Measurements from ENCODE around the gene MATCAP1. TPM values are rescaled to one million over a fixed set of nuclear protein-coding genes. Genes with fewer than 3 reads are reported as not detected.

MATCAP1 gene
- total RNA-seq = 9.8 and 12.4 TPM in 2 replicates

DNA sequence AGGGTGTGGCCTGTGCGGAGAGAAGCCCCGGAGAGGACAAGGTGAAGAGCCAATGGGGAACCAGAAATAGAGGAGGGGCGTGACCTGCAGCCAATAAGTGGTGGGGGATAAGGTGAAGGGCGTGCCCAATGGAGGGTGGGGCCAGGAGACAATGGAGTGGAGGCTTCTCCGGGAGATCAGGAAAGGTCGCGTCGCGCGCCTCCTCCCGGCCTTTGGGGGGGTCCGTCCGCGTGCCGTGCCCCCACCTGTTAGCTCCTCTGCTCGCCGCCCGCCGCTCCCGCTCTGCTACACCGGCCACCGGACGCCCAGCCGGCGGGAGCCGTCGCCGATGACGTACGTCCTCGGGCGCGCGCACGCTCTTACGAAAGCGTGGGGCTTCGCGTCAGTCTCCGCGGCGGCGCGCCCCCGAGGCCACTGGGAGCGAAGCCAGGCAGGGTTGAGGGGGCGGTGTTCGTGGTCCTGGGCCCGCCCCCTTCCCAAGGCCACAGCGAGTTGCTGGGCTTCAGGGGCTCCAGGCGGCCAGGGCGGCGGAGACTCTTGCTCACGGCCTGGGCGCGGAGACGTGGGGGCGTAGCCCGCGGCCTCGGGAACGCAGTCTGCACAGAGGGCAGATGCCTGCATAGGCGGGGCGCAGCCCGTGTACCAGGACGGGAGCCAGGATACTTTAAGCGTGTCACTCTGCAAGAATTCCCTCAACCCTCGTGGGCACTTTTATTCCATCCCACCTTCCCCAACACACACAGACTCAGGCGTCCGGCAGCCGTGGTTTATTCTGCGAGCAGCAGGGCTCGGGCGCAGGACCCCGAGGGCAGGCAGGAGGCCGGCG is at the start of gene MATCAP1:
Gene MATCAP1, minus strand, starts transcription at position 337 of the 826 bp plus-strand sequence. CDS start 3,353 bp downstream, outside the sequence.

DNA sequence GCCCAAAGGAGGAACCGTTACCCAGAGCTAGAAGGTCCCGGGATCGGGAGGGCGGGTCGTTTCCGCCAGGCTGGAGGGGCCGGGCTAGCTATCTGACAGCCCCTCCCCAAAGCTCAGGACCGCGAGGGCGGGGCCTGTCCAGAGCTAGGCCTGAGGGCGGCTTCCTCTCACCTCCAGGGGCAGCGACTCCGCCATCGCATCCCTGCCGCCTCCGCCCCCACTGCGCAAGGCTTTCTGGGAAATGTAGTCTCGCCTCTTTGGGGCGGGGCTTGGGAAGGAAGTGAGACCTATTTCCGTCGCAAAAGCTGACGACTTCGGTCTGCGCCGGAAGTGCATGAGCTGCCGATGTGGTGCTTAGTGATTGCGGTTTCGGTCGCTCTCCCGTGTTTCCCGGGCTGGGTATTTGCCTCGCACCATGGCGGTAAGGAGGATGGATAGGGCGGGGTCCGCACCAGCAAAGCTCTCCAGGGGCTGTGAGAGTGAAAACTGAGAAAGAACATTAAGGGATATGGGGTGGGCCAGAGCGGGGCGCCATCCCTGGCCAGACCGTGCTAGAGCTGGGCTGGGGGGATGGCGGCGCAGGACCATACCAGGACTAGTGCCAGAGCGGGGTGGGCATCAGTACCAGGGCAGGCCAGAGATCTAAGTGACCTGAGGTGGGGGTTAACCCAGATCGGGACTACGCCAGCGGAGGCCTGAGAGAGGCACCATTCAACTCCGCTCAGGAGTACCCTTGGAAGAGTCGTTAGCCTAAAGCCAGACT is 43.2 kb upstream of the MATCAP1 start, which contains the start of gene TMEM208:
Gene TMEM208, plus strand, starts transcription at position 327 of the 763 bp plus-strand sequence. Its CDS starts 89 bp downstream, at position 416.

DNA sequence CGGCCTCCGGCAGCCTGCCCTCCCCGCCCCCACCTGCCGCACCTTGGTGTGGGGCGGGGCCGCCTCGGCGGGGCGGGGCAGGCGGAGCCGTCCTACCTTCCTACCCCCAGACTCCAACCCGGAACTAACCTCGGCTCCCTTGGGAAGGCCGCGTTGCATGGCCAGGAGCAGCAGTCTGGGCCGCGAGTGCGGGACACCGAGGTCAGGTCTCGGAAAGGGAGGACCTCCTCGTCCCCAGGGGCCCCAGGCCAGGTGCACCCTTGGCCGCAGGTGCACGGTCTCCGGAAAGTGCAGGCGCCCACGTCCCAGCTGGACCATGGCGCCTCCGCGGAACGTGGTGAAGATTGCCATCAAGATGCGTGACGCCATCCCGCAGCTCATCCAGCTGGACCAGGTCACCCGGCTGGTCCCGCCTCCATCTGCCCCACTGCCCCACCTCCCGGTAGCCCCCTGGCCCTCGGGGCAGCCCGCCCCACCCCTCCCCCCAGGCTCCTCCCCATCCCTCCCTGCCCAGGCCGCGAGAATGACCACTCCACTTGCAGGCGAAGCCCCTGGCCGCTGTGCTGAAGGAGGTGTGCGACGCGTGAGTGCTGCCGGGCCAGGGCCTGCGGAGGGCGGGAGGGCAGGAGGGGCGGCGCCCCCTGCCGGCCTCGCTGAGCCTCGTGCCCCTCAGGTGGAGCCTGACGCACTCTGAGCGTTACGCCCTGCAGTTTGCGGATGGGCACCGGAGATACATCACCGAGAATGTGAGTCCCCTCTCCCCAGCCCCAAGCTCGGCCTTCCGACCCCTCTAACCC is 15.4 kb upstream of the MATCAP1 start, which contains the start of gene ELMO3:
Gene ELMO3, plus strand, starts transcription at position 121 of the 797 bp plus-strand sequence. Its CDS starts 196 bp downstream, at position 317.

DNA sequence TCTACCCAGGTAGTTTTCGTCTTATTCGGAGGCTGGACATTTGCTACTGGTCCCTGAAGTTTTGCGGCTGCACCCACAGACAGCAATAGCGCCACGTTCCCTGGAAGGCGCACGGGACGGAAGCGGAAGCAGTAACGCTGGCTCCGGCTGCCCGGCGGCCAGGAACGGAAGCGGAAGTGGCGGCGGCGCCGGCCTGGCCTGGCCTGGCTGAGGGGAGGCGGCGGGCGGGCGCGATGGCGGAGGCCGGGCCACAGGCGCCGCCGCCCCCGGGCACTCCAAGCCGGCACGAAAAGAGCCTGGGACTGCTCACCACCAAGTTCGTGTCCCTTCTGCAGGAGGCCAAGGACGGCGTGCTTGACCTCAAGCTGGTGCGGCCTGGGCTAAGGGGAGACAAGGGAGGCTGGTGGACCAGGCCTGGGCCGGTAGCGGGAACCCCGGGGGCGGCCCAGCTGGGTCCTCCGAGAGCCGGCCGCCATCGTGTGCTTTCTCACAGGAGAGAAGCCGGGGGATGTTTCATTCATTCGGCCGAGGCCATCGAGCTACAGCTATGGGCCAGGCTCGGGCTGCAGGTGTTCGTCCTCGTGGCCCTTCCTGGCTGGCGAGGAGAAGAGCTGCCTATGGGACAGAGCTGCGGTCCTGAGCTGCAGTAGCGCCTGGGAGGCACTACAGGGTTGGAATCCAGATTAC is 8.4 kb upstream of the MATCAP1 start, which contains the start of gene E2F4:
Gene E2F4, plus strand, starts transcription at position 161 of the 687 bp plus-strand sequence. Its CDS starts 73 bp downstream, at position 234.

DNA sequence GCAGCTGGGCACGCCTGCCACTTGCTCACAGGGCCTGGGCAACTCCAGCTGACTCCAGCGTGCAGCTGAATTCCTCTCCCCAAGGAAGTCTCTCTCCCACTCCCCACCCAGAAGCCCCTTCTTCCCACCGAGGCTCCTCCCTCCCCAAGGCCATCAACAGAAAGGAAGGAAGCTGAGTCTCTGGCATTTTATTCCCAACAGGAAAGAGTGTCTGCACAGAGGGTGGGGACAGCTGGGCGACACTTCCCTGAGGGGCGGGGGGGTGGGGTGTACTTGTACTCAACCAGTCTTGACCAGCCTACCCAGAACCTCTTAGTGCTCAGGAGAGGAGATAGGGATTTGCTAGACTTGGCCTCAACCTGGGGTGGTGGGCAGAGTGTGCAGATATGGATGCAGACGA is 6.3 kb upstream of the MATCAP1 start, which contains the start of gene EXOC3L1:
Gene EXOC3L1, minus strand, starts transcription at position 96 of the 400 bp plus-strand sequence. CDS start 460 bp downstream, outside the sequence.

DNA sequence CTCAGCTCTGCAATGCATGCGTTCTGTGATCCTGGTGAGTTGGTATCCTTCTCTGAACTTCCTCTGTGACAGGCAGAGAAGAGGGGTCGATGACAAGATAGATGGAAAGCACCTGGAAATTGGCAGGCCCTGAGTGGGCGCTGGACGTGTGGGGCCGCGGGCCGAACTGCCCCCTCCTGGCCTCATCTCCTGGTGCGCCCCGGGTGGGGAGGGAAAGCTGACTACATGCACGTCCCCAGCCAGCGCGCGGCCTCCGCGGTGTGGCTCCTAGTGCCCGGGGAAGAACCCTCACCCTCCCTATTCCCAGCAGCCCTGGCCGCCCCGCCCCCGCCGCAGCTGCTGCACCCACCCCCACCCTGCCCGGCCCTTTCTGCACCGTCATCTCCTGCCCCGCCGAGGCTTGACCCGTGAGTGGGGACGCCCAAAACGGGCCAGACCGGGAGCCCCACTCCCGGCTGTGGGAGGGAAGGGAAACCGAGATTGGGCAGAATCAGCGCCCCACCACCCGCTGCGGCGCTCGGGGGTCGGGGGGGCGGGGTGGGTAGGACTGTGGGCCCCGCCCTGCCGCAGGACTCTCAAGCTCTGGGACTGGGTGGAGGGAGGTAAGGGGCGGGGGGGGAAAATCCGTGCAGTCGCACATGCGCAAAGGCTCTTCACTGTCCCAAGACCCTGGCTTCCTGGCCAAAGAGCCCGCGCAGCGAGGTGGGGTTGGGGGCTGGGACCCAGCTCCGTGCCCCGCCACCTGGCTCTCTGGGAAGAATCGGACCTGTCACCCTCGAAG is 13.4 kb downstream of the MATCAP1 start, which contains the start of gene NOL3:
Gene NOL3, plus strand, starts transcription at position 371 of the 781 bp plus-strand sequence.

DNA sequence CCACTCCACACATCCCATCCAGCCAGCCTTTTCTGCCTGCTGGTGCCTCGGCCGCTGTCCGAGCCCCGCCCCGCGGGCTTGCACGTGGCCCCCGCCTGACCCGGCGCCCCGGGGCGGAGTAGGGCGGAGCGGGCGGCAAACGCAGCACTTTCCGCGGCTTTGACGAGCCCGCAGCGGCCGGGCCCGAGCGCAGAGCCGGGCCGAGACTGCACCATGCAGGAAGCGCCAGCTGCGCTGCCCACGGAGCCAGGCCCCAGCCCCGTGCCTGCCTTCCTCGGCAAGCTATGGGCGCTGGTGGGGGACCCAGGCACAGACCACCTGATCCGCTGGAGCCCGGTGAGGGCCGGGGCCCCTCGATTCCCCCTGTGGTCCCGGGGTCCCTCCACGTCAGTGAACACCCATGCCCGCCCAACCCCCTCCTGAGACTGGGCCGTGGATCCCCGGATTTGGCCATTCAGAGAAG is 19.1 kb downstream of the MATCAP1 start, which contains the start of gene HSF4:
Gene HSF4, plus strand, starts transcription at position 147 of the 463 bp plus-strand sequence. Its CDS starts 67 bp downstream, at position 214.

DNA sequence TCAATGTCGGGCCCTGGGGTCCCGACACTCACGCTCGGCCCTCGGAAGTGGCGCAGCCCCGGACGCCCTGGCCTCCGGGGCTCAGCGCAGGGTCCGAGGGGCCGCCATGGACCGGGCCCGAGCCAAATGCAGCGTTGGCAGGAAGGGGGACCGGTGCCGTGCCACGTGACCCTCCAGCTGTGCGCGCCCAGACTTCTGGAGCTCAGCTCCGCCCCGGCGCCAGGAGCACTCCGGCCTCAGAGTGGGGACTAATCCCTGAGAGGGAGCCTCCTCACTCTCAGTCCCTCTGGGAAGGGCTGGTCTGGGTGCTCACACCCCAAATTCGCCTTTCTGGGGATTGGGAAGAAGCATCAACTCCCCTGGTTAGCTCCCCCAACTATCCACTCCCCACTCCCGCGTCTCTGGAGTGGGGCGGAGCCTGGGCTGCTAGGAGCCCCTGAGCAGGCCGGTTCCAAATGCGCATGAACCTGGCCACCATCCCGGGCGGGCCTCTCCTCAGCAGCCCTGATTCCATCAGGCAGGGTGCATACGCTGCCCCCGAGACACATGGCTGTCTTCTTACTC is 32.8 kb downstream of the MATCAP1 start, which contains the start of gene B3GNT9:
Gene B3GNT9, minus strand, starts transcription at position 166 of the 564 bp plus-strand sequence. CDS start 513 bp downstream, outside the sequence.

Other genes with a start within 250 kb of the MATCAP1 start
- gene CIAO2B, start 249.6 kb downstream of the MATCAP1 start, total RNA-seq = 139 and 204 TPM in 2 replicates
- gene CES2, start 248.4 kb downstream of the MATCAP1 start, total RNA-seq = 18.4 and 32.4 TPM in 2 replicates
- gene CES3, start 222.7 kb downstream of the MATCAP1 start, total RNA-seq = 0.65 and 0.89 TPM in 2 replicates
- gene CES4A, start 195.4 kb downstream of the MATCAP1 start, total RNA-seq = 1.3 and 3.0 TPM in 2 replicates
- 98.3 and 162 TPM in 2 replicates for gene CBFB, start 154.8 kb downstream of the MATCAP1 start, total RNA-seq
- gene PHAF1, start 74.0 kb downstream of the MATCAP1 start, total RNA-seq = 12.2 and 20.3 TPM in 2 replicates
- gene B3GNT9, start 33.0 kb downstream of the MATCAP1 start, total RNA-seq = 33.4 and 51.1 TPM in 2 replicates
- gene TRADD, start 24.1 kb downstream of the MATCAP1 start, total RNA-seq = 16.5 and 19.0 TPM in 2 replicates
- 11.6 and 13.1 TPM in 2 replicates for gene FBXL8, start 24.0 kb downstream of the MATCAP1 start, total RNA-seq
- gene HSF4, start 19.2 kb downstream of the MATCAP1 start, total RNA-seq = 6.5 and 7.9 TPM in 2 replicates
- 21.1 and 22.9 TPM in 2 replicates for gene NOL3, start 13.4 kb downstream of the MATCAP1 start, total RNA-seq
- not detected in 2 replicates for gene EXOC3L1, start 6.2 kb upstream of the MATCAP1 start, total RNA-seq
- 68.0 and 85.7 TPM in 2 replicates for gene E2F4, start 8.2 kb upstream of the MATCAP1 start, total RNA-seq
- 0.30 and 0.42 TPM in 2 replicates for gene ELMO3, start 15.2 kb upstream of the MATCAP1 start, total RNA-seq
- 26.4 and 61.5 TPM in 2 replicates for gene TMEM208, start 43.2 kb upstream of the MATCAP1 start, total RNA-seq
- 8.0 and 25.0 TPM in 2 replicates for gene FHOD1, start 63.5 kb upstream of the MATCAP1 start, total RNA-seq
- 1.5 and 2.4 TPM in 2 replicates for gene SLC9A5, start 65.0 kb upstream of the MATCAP1 start, total RNA-seq
- 13.1 and 28.2 TPM in 2 replicates for gene PLEKHG4, start 95.6 kb upstream of the MATCAP1 start, total RNA-seq
- not detected in 2 replicates for gene KCTD19, start 142.8 kb upstream of the MATCAP1 start, total RNA-seq
- not detected in 2 replicates for gene LRRC36, start 142.9 kb upstream of the MATCAP1 start, total RNA-seq
- gene TPPP3, start 209.5 kb upstream of the MATCAP1 start, total RNA-seq = 0.46 and 0.59 TPM in 2 replicates
- 5.6 and 6.4 TPM in 2 replicates for gene ZDHHC1, start 232.5 kb upstream of the MATCAP1 start, total RNA-seq
- gene HSD11B2, start 247.2 kb upstream of the MATCAP1 start, total RNA-seq = 0.59 TPM in 1 of 2 replicates, not detected in the other

All from smooth muscle cell of the umbilical artery (primary cell).